C4-2B (cell line): ENCODE results near the gene PCYT1A.

Experiments used
- ZFX ChIP-seq: fragments of 450-650 bp; IDR thresholded peaks from 2 replicates; pipeline ENCODE4 v1.6.1; 2017
- TF ChIP-seq, protein P1 (sequence below): fragments of 450-650 bp; conservative IDR thresholded peaks from 2 replicates; pipeline ENCODE4 v1.5.1; 2017; ENCODE audit warnings: mild to moderate bottlenecking

DNA sequence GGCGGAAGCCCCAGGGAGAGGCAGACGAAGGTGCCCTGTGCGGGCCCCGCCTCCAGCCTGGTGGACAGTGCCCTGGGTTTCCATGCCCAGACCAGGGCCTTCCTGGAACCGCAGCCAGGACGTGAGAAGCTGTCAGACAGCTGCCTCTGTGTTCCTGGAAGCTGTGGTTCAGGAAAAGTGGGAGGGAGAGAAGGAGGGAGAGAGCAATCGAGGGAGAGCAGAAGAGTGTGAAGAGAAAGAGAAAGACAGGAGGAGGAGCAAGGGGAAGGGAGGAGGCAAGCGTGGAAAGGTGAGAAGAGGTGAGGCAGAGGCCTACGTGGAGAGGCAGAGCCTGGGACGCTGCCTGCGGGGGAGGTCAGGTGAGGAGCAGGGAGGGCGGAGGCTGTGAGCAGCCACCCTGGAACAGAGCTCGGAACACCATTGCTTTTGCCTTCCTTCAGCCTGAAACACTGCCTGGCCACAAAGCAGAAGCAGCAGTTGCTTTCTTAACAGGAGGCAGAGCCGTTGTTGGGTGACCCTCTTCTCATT is 94.9 kb downstream of the PCYT1A start:
- TF ChIP-seq, protein P1, sequence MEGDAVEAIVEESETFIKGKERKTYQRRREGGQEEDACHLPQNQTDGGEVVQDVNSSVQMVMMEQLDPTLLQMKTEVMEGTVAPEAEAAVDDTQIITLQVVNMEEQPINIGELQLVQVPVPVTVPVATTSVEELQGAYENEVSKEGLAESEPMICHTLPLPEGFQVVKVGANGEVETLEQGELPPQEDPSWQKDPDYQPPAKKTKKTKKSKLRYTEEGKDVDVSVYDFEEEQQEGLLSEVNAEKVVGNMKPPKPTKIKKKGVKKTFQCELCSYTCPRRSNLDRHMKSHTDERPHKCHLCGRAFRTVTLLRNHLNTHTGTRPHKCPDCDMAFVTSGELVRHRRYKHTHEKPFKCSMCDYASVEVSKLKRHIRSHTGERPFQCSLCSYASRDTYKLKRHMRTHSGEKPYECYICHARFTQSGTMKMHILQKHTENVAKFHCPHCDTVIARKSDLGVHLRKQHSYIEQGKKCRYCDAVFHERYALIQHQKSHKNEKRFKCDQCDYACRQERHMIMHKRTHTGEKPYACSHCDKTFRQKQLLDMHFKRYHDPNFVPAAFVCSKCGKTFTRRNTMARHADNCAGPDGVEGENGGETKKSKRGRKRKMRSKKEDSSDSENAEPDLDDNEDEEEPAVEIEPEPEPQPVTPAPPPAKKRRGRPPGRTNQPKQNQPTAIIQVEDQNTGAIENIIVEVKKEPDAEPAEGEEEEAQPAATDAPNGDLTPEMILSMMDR = no peak
- TF ChIP-seq ZFX = peak; percentile 61; the same call in 1 of the 2 replicates
